ENCODE data around the gene ULK4.
"Not testable (repeated sequence)": the region's sequence is repeated elsewhere in the genome, so short reads cannot be mapped to it uniquely, and the experiment has no call there.

Gene ULK4

DNA sequence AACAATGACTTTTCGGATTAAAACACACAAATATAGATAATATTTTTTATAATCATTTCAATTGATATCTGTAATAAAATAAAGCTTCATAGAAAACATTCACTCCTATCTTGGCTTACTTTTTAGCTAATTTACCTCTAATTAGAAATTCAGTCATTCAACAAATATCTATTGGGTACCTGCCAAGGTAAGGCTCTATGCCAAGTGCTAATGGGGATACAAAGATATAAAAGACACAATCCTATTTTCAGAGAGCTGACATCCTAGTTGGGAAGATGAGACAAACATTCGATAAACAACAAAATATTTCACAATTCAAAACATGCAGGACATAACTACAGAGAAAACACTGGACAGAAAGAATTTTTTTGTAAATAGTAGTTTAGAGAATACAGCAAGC, 63.3 kb downstream of the ULK4 start:
- H3K36me3 ChIP-seq (replicated peaks): no peaks in the 10 kb centered on the region
- TF ChIP-seq CTCF (IDR thresholded peaks at IDR 0.05; ENCODE audit: low read depth, low read length, missing control alignments): no peak
- no peak overlapping the region for H3K27ac ChIP-seq
- no peak overlapping the region for H3K4me3 ChIP-seq (ENCODE audit: low read depth, low read length)
- DNase-seq: no peak
- H3K27me3 ChIP-seq (replicated peaks): no peaks in the 10 kb centered on the region
- in situ Hi-C loops (cut with HindIII; ENCODE audit: low pct_ligation_motif_present, low sequenced_read_pairs): no loop called here

DNA sequence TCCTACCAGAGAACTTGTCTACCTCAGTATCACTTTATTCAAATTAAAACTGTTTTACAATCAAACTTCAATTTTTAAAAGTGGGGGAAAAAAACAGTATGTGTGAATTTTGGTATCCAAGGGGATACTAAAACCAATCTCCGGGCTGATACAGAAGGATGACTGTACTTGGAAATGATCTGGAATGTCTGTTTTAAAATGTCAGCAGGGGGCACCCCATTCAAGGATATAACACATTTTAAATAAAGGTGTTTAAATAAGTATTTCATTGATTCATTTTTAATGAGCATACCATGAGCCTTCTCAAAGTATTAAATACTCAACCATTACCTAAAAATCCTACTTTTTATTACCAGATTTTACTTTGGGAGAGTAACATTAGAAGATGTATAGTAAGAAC, 67.9 kb downstream of the ULK4 start:
- peak; percentile 56 for DNase-seq
- Histone ChIP-seq H3K36me3 (replicated peaks) (no peaks in the 10 kb centered on the region), H3K27me3 (replicated peaks) (no peaks in the 10 kb centered on the region), H3K4me3 (ENCODE audit: low read depth, low read length) (no peak overlapping the region), H3K27ac (no peak overlapping the region)
- TF ChIP-seq CTCF (IDR thresholded peaks at IDR 0.05; ENCODE audit: low read depth, low read length, missing control alignments): peak; percentile 38
- in situ Hi-C loops (cut with HindIII; ENCODE audit: low pct_ligation_motif_present, low sequenced_read_pairs): no loop called here

- Histone ChIP-seq H3K27me3 (replicated peaks) (no peaks in the 10 kb centered on the region), H3K4me3 (ENCODE audit: low read depth, low read length) (no peak overlapping the region), H3K36me3 (replicated peaks) (no peaks in the 10 kb centered on the region), H3K27ac (no peak overlapping the region)
- in situ Hi-C loops (cut with HindIII; ENCODE audit: low pct_ligation_motif_present, low sequenced_read_pairs): no loop called here
- DNase-seq: no peak
- no peak for TF ChIP-seq CTCF (IDR thresholded peaks at IDR 0.05; ENCODE audit: low read depth, low read length, missing control alignments)
Measured at GRCh38 chr3:41888368-41889076, 73.4 kb downstream of the ULK4 start.

DNA sequence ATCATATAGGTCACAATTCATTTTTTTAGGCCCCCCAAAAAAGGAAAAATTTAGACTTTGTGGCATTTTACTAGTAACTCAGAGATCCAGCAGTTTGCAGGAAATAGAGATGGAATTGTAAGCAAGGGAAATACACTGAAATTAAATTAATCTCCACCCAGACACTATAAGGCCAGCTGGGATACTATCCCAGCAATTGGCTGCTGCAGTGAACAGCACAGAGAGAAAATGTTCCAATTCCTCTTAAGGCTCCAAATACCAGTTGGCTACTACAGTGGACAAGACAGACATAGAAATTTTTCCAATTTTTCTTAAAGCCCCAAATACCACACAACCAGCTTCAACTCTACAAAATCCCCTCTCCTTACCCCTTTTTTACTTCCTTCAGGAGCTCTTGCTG, 78.9 kb downstream of the ULK4 start:
- Histone ChIP-seq H3K27me3 (replicated peaks) (no peaks in the 10 kb centered on the region), H3K4me3 (ENCODE audit: low read depth, low read length) (no peak overlapping the region), H3K27ac (no peak overlapping the region), H3K36me3 (replicated peaks) (no peaks in the 10 kb centered on the region)
- in situ Hi-C loops (cut with HindIII; ENCODE audit: low pct_ligation_motif_present, low sequenced_read_pairs): no loop called here
- DNase-seq: no peak
- TF ChIP-seq CTCF (IDR thresholded peaks at IDR 0.05; ENCODE audit: low read depth, low read length, missing control alignments): no peak

GRCh38 chr3:41881233-41881821, 80.6 kb downstream of the ULK4 start:
- TF ChIP-seq CTCF (IDR thresholded peaks at IDR 0.05; ENCODE audit: low read depth, low read length, missing control alignments): peak; percentile 51
- Histone ChIP-seq H3K4me3 (ENCODE audit: low read depth, low read length) (no peak overlapping the region), H3K36me3 (replicated peaks) (no peaks in the 10 kb centered on the region), H3K27me3 (replicated peaks) (no peaks in the 10 kb centered on the region), H3K27ac (no peak overlapping the region)
- peak; percentile 16 for DNase-seq
- in situ Hi-C loops (cut with HindIII; ENCODE audit: low pct_ligation_motif_present, low sequenced_read_pairs): no loop called here

DNA sequence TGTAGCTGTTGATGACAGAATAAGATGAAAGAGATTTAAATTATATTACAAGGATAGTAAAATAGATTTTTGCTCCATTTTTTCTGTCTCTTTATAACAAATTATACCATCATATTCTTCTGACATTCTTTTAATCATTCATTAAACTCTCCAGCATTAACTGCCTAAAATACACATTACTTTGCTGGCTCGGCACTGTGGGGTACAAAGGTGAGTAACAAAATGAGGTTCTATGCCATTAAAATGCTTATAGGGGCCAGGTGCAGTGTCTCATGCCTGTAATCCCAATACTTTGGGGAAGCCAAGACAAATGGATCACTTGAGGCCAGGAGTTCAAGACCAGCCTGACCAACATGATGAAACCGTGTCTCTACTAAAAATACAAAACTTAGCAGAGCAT, 81.5 kb downstream of the ULK4 start:
- in situ Hi-C loops (cut with HindIII; ENCODE audit: low pct_ligation_motif_present, low sequenced_read_pairs): no loop called here
- no peak overlapping the region for H3K4me3 ChIP-seq (ENCODE audit: low read depth, low read length)
- no peaks in the 10 kb centered on the region for H3K36me3 ChIP-seq (replicated peaks)
- no peaks in the 10 kb centered on the region for H3K27me3 ChIP-seq (replicated peaks)
- H3K27ac ChIP-seq: no peak overlapping the region
- DNase-seq: no peak
- no peak for TF ChIP-seq CTCF (IDR thresholded peaks at IDR 0.05; ENCODE audit: low read depth, low read length, missing control alignments)

- H3K27ac ChIP-seq; H3K4me3 ChIP-seq (ENCODE audit: low read depth, low read length); H3K36me3 ChIP-seq (replicated peaks); DNase-seq; H3K27me3 ChIP-seq (replicated peaks); in situ Hi-C loops (cut with HindIII; ENCODE audit: low pct_ligation_motif_present, low sequenced_read_pairs): not testable (repeated sequence)
Measured at GRCh38 chr3:41877741-41878140, 84.2 kb downstream of the ULK4 start.

Data from brain microvascular endothelial cell (primary cell).